Activated T-cell treated with anti-CD3 and anti-CD28 coated beads for 1 hour (primary cell): ENCODE results near the gene POLR3C.
A peak's percentile ranks its signal among the peaks of the same experiment; 100 is the strongest.

Experiments used
- DNase-seq: peaks from one replicate; pipeline ENCODE4 v3.0.0-alpha.2; 2020; ENCODE audit warnings: low read depth

POLR3C gene

DNA sequence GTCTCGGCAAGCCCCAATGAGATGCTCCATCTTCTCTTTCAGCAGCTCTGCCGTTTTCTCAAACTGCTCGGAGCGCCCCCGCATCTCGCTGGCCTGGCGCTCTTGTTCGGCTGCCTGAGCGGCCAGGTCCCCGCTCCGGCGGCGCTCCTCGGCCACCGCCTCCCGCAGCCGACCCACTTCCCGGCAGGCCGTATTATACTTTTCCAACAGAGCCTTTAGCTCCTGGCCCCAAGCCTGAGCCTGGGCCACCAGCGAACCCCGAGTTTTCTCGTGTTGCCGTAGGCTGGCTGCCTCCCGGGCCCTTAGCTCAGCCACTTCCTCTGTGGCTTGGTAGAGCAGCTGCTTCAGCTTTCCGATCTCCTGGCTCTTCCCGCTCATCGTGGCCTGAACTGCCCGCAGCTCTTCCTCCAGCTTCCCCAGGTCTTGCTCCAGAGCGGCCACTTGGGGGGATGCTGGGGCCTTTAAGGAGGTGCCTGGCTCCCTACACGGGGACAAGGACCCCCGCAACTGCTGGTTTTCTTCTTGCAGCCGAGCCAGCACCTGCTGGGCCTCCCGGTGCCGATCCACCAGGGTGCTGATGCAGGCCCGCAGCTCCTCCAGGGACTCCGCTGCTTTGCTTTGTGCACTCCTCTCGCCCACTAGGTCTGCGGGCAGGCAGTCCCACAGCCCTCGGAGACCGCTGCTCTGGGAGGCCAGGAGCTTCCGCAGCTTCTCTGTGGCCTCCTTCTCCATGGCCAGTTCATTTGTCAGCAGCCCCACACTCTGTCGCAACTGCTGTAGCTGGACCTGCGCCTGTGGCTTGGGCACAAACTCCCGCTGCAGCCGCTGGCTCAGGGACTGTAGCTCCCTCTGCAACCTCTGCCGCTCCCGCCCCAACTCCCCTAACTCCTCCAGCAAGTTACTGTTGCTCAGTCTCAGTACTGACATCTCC, 48.3 kb downstream of the POLR3C start:
- DNase-seq, result peak; percentile 19

DNA sequence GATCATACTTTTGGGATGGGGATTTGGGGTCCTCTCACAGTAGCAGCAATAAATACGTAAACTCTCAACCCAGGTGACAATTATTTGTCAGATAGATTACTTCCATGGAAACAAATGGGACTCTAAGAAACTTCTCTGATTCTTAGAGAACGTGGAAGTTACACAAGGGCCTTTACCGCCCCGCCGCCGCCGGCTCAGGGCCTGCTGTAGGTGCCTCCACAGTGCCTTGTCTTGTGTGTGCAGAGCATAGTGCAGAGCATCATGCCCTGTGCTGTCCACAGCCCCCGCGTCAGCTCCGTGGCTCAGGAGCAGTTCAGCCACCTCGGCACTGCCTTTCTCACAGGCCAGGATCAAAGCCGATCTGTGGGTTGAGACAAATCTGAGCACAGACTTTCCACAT, 50.6 kb downstream of the POLR3C start:
- DNase-seq, result no peak

DNA sequence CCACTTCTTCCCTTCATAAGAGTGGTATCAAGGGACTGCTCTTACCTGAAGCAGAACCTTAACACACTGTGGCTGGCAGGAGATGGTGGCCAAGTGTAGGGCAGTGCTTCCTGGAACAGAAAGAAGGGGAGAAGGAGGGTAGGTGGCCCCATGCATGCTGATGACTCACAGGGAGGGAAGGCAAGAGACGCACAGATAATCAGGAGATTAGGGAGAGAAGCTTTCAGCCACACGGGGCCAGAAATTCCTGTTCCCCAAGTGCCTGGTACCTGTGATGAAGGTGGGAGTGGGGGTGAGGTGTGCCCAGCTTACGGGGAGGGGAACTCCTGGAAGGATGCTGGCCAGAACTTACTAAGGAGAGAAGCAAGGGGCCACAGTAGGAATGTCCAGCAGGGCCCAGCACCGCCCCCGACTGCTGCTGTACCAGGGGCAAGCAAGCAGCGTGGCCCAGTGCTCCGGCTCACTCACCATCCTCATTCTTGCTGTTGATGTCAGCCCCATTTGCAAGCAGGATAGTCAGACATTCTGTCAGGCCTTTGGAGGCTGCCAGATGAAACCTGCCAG, 54.0 kb downstream of the POLR3C start:
- DNase-seq, result no peak

DNA sequence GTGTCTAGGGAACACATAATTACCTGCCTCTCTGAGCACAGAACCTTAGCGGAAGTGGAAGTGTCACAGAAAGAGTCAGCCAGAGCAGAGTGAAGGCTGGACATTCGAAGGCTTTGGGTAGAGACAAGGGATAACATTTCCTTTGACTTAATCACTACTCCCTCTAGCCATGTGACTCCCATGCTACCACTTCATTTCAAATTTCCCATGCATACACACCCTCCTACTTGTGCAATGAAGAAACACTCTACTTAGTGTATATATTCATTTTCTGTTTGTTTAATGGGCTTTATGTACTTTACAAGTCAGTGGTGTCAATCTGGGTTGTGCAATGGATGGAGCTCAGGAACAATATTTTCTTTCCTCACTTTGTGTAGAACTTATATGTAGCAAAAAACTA, 54.7 kb downstream of the POLR3C start:
- no peak for DNase-seq

DNA sequence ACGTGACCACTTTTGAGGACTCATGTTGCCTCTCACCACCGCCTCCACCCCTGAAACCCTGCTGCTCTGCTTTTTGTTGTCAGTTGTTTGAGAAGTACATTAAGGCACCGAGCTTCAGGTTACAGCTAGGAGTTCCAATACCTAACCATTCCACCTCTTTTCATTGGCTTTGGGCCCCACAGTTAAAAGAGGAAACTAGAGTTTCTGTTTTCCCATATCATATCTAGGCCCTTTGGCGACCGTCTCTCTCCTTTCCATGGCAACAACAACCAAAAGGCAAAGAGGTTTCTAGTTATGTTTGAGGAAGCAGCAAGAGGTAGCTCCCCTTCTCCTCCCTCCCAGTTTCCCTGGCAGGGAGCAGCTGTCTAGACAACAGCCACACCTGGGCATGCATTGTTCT, 55.8 kb downstream of the POLR3C start:
- DNase-seq, result no peak

DNA sequence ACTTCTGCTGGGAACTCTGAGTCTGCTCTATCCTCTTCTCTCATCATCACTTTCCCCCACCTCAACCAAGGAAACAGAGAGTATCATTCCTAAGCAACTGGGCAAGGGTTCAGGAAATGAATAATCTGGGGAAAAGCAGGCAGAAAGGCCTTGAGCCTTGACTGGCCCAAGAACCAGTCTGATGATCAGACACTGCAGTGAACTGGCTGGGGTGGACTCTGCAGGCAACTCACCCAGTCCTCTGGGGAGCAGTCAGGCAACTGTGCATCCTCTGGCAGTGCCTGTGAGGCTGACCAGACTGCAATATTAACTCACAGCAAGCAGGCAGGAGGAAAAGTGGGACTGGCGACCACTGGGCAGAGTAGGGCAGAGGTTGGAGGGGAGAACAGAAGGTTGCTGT, 60.7 kb downstream of the POLR3C start:
- no peak for DNase-seq

DNA sequence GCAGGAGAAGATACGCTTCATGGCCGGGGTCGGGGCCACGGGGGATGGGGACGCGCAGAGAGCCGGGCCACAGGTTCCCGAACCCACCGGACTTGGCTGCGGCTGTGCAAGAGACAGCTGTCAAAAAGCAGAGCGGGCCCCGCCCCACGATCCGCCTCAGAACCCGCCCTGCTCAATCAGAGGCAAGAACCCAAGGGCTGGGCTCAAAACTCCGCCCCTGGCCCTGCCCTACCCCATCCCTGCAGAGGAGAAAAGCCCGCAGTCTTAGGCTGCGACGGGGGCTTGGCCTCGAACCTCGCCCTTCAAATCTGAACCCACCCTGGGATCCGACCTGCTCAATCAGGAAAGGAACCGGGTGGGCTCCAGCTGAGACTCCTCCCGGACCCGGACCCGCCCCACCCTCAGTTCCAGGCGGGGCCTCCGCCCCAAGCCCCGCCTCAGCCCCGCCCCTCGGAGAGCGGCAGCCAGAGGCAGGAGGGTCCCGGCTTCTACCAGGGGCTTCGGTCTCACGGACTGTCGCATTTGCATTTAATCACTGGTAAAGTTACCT, 61.8 kb downstream of the POLR3C start, which contains the start of gene ANKRD35:
TSS of gene ANKRD35 (minus strand) at position 129 of the 550 bp plus-strand sequence. CDS start at position 21, 108 bp downstream.
- DNase-seq, result peak; percentile 80

DNA sequence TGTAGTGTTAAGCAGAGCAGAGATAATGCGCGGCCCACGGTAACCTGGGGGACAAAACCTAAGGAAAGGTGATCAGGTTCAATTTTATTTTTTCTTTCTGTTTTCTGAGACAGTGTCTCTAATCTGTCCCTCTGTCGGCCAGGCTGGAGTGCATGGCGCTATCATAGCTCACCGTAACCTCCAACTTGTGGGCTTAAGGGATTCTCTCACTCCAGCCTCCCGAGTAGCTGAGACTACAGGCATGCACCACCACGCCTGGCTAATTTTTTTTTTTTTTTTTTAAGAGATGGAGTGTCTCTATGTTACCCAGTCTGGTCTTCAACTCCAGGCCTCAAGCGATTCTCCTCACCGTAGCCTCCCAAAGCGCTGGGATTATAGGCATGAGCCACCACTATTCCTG, 62.4 kb downstream of the POLR3C start:
- DNase-seq, result no peak

DNA sequence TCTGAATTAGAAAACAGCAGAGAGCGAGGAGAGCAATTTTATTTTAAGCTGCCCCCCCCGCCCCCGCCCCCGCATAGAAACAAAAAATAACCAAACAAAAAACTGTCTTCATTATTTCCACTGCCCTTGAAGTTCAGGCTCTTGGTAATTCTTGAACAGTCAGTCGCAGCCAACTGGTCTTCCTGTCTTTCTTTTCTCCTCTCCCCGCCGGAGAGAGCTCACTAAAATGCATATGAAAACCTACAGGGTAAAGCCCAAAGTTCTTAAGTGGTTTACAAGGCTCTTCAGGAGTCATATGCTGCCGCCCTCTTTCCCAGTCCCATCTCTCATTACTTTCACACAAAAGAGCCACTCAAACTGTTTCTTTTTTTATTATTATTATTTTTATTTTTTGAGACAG, 62.8 kb downstream of the POLR3C start:
- no peak for DNase-seq

DNA sequence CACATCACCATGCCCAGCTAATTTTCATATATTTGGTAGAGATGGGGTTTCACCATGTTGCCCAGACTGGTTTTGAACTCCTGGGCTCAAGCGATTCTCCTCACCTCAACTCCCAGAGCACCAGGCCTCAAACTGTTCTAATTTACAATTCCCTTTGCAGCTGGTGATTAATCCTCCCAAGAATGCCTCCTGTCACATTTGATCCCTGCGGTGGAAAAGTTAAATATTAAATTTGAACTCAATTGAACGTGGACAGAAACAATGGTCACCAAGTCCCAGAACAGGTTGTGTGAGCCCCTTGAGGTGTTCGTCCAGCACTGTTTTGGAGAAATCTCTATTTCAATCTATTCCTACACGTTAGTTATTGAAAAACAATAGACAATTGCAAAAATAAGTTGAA, 63.6 kb downstream of the POLR3C start:
- DNase-seq, result no peak

DNA sequence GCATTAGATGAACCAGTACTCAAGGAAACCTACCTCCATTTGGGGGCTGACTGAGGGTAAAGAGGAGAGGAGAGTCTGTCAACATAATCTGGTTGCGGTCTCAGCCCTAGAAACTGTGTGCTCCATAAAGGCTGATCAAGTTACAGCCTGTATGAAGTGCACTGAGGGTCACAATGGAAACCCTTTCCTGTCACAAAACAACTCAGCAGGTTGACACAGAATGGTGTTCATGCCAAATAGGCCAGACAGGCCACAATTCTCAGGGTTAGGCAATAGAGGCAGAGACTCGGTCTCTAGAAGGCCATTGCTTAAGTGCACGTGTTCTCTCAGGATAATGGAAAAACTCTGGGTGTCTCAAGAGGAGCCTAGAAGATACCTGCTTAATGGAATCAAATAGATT, 65.7 kb downstream of the POLR3C start:
- DNase-seq, result no peak

DNA sequence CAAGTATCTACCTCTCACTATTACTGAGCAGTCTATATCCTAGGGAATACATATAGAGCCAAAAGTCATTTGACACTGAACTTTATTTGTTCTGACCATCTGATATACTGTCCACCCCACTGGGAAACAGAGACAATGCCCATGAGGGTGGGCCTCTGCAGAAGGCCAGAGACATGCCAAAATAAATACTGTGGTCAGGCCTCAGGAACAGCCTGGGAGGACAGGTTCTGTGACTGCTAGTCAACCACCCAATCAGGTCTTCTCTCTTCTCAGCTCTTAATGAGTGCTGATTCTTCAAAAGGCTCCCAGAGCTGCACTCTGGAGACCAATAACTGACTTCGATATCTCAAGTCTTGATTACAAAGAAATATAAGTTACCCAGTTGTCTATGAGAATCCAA, 67.1 kb downstream of the POLR3C start:
- DNase-seq, result no peak

DNA sequence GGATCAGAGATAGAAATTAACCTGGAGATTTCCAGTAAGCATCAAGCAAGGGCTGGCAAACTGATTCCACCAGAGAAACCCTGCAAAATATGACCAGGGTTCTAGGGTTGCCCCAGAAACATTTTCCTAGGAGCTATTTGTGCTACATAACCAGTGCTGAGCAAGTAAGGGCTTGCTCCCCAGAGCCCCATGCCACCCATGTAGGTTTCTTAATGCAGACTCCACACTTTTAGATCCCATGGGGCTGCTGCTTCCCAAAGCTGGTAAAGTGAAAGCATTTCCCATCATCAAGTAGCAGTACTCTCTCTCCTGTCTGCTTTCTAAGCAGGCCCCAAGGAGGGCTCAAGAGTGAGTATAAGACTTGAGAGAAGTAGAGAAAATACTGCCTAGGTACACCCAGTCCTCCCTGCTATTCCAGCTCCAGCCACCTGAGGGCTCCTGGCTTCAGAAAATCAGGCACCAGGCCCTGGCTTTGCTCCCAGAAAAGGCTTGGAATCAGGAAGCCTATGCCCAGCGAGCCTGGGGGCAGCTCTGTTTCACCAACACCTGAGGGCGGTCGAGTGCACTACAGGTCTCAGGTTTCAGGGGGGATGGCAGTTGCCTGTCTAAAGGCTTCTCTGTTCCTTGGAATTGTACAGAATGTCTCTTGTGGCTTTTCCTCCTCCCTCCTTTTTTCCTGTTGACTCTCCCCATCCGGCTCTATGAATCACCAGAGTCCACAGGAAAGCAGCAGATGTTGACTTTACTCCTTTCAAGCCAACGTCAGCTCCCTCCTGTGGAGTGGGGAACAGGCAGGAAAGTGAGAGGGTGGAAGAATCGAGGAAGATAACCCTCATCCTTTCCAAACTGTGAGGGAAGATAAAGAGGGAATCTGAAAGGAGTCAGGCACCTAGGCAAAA, 67.8 kb downstream of the POLR3C start:
- DNase-seq, result peak; percentile 42

DNA sequence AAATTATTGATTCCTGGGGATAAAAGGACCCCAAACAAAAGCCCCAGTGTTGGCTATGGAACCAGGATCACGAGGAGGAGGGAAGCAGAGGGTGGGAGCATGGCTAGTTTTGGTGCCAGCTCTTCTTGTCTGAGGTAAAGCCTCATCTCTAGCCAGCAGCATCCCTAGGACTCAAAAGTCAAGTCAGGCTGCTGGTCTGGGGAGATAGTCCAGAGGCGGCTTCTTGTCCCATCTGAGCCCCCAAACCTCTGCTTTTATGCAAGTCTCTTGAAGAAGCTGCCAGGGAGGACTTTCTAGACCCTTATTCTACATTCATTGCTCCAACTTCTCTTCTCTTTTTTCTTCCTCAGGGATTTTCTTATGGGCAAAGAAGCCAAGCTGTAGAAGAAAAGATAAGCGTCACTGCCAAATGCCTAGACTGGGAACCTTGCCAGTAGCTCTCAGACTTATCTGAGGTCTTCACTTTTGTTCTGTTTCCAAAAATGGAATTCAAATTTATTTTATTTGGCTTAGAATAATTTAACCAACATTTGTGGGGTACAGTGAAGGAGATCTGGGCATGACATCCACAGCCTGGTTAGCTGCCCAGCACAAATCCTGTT, 68.6 kb downstream of the POLR3C start:
- no peak for DNase-seq

DNA sequence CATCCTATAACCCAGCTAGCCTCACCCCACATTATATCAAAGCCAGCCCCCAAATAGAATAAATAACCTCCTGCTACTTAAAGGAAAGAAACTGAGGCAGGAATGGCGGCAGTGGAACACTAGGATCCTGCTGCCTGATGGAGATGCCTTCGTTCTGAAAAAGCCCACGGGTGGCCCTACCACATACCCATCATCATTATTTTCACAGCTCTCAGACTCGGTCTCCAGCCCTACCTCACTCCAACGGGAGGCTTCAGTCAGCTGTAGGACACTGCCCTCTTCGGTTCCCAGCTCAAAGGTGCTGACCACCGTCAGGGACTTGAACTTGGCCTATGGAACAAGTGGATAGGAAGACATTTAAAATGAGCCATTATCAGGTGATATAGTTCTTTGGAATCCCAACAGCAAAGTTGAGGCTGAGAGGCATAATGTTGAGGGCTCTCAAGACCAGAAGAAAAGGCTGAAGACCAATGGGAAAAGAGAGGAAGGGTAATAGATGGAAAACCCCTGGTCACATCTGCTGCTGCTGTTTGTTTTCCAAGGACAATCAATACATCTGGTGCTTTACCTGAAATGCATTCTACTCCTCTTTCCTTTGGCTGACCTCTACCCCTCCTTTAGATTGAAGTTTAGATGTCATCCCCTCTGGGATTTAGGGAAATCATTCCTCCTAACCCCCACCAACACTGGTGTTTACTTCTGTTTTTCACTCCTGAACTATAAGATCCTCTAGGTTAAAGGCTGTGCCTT, 69.5 kb downstream of the POLR3C start:
- no peak for DNase-seq
